ENCODE data around the gene C1QTNF7.

DNA sequence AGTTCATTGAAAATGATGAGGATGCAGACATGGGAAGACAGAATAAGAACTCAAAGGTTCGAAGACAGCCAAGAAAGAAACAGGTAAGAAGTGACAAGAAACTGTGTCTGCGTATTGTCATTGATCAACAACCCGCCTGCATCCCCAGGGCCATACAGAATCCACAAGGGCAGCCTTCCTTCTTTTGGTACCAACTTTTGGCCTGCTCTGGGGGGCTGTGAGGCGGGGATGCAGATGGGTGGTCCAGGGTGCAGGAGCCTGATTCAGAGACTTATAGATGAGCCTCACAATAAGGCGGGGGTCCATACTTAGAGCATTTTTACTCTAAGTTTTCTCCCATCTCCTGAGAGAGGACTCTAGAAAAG lies 50.9 kb downstream of the C1QTNF7 start:
- TF ChIP-seq, protein P1, sequence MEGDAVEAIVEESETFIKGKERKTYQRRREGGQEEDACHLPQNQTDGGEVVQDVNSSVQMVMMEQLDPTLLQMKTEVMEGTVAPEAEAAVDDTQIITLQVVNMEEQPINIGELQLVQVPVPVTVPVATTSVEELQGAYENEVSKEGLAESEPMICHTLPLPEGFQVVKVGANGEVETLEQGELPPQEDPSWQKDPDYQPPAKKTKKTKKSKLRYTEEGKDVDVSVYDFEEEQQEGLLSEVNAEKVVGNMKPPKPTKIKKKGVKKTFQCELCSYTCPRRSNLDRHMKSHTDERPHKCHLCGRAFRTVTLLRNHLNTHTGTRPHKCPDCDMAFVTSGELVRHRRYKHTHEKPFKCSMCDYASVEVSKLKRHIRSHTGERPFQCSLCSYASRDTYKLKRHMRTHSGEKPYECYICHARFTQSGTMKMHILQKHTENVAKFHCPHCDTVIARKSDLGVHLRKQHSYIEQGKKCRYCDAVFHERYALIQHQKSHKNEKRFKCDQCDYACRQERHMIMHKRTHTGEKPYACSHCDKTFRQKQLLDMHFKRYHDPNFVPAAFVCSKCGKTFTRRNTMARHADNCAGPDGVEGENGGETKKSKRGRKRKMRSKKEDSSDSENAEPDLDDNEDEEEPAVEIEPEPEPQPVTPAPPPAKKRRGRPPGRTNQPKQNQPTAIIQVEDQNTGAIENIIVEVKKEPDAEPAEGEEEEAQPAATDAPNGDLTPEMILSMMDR (conservative IDR thresholded peaks at IDR 0.05; ENCODE audit: low read depth, low read length) = no peak
- TF ChIP-seq EZH2phosphoT487 (IDR thresholded peaks at IDR 0.05; ENCODE audit: borderline replicate concordance, low read length) = no peak
- no peak for TF ChIP-seq EZH2 (IDR thresholded peaks at IDR 0.05; ENCODE audit: low read length, unreplicated experiment)

All from PC-3 (cell line).